RWPE2 (cell line): ENCODE results near the gene SELENOF.

ENCODE experiments used
- ATAC-seq: fragments of 200-7000 bp; cut with Tn5 transposase; 3 replicates; pipeline ENCODE4 v1.9.1; 2021; ENCODE audit warnings: low read depth
- DNase-seq: peaks from one replicate; pipeline ENCODE4 v3.0.0-alpha.2; 2020; ENCODE audit warnings: low spot score
- H3K27ac ChIP-seq: fragments of 450-650 bp; 2 replicates; pipeline ENCODE4 v1.5.1; 2017; ENCODE audit warnings: mild to moderate bottlenecking; ENCODE audit not compliant: poor library complexity, severe bottlenecking
- H3K27me3 ChIP-seq: fragments of 250-450 bp; sonication (Bioruptor Pico); 2 replicates; pipeline ENCODE4 v1.5.1; 2021; ENCODE audit warnings: mild to moderate bottlenecking, moderate library complexity; ENCODE audit not compliant: insufficient read depth, poor library complexity, severe bottlenecking
- H3K36me3 ChIP-seq: fragments of 250-450 bp; sonication (Bioruptor Pico); 2 replicates; pipeline ENCODE4 v1.5.1; 2020; ENCODE audit warnings: low read depth, mild to moderate bottlenecking, moderate library complexity
- H3K4me1 ChIP-seq: fragments of 250-450 bp; sonication (Bioruptor Pico); 2 replicates; pipeline ENCODE4 v1.5.1; 2021; ENCODE audit warnings: mild to moderate bottlenecking, moderate library complexity; ENCODE audit not compliant: insufficient read depth, poor library complexity, severe bottlenecking
- H3K4me3 ChIP-seq: fragments of 250-450 bp; sonication (Bioruptor Pico); 2 replicates; pipeline ENCODE4 v1.5.1; 2021; ENCODE audit warnings: mild to moderate bottlenecking, moderate library complexity; ENCODE audit not compliant: severe bottlenecking
- H3K9me3 ChIP-seq: fragments of 250-450 bp; sonication (Bioruptor Pico); 2 replicates; pipeline ENCODE4 v1.5.1; 2021; ENCODE audit warnings: mild to moderate bottlenecking, moderate library complexity; ENCODE audit not compliant: severe bottlenecking
- TF ChIP-seq, protein P1 (sequence below): fragments of 450-650 bp; IDR thresholded peaks from one replicate; pipeline ENCODE4 v1.5.1; 2017; ENCODE audit warnings: mild to moderate bottlenecking, moderate library complexity; ENCODE audit not compliant: poor library complexity, severe bottlenecking

Gene SELENOF

DNA sequence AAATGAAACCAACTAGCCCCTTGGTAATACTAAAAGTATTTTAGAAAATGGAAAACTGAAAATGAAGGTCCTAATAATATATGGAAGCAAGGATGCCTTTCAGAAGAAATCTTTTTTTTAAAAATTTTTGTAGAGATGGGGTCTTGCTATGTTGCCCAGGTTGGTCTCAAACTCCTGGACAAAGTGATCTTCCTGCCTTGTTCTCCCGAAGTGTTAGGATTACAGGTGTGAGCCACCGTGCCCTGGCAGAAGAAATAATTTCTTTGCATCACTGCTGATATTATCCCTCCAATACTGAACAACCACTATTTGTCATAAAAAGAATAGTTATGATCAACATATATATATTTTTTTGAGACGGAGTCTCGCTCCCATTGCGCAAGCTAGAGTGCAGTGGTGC is 25.6 kb downstream of the SELENOF start:
- TF ChIP-seq, protein P1, sequence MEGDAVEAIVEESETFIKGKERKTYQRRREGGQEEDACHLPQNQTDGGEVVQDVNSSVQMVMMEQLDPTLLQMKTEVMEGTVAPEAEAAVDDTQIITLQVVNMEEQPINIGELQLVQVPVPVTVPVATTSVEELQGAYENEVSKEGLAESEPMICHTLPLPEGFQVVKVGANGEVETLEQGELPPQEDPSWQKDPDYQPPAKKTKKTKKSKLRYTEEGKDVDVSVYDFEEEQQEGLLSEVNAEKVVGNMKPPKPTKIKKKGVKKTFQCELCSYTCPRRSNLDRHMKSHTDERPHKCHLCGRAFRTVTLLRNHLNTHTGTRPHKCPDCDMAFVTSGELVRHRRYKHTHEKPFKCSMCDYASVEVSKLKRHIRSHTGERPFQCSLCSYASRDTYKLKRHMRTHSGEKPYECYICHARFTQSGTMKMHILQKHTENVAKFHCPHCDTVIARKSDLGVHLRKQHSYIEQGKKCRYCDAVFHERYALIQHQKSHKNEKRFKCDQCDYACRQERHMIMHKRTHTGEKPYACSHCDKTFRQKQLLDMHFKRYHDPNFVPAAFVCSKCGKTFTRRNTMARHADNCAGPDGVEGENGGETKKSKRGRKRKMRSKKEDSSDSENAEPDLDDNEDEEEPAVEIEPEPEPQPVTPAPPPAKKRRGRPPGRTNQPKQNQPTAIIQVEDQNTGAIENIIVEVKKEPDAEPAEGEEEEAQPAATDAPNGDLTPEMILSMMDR, result no peak
- Histone ChIP-seq H3K36me3 (peaks cover 41% of the 10 kb centered on the region), H3K4me1 (no peaks in the 10 kb centered on the region), H3K4me3 (no peak overlapping the region), H3K27ac (no peak overlapping the region), H3K27me3 (no peaks in the 10 kb centered on the region), H3K9me3 (no peaks in the 10 kb centered on the region)
- no peak for ATAC-seq
- no peak for DNase-seq

DNA sequence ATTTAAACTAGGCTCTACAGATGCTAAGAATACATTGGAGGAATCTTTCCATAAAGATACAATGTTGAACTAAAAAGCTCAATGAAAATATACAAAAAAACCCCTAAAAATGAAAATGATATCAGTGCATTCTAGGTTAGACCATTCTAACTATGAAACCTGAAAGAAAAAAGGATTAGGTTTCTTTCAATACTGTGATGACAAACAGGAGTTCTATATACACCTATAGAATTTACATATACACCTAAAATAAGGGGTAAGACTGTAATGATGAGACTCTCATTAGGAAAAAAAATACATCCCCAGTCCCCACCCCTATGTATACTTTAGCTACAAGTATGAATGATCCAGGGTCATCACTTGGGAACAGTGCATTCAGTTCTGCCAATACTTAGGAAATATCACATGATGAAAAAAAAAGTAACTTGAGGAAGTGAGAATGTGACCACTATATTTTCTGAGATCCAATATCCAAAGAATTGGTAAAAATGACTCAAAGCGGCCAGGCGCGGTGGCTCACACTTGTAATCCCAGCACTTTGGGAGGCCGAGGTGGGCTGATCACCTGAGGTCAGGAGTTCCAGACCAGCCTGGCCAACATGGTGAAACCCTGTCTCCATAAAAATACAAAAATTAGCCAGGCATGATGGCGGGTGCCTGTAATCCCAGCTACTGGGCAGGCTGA is 26.3 kb downstream of the SELENOF start:
- Histone ChIP-seq H3K4me3 (no peak overlapping the region), H3K27ac (no peak overlapping the region), H3K36me3 (peaks cover 40% of the 10 kb centered on the region), H3K9me3 (no peaks in the 10 kb centered on the region), H3K27me3 (no peaks in the 10 kb centered on the region), H3K4me1 (no peaks in the 10 kb centered on the region)
- DNase-seq (no peak), ATAC-seq (no peak)
- TF ChIP-seq, protein P1, result no peak

DNA sequence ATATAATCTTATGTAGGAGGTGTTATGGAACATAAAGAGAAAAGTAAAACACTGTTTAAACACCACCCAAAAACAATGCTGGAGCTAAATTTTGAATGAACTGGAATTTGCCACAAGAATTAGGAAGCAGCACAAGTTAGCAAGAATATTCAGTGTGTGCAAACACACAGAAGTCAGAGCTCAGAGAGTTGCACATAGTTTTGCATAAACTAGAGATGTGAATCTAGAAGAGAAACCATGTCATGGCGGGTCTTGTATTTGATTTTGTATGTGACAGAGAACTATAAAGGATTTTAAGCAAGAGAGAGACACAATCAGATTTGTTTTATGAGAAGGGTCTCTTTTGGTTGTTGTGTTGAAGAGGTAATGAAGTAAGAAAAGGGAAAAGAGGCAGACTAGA is 38.2 kb downstream of the SELENOF start:
- no peak overlapping the region for H3K27ac ChIP-seq
- TF ChIP-seq, protein P1, result no peak
- no peaks in the 10 kb centered on the region for H3K9me3 ChIP-seq
- H3K27me3 ChIP-seq, result no peaks in the 10 kb centered on the region
- no peak for DNase-seq
- peaks cover 5% of the 10 kb centered on the region for H3K4me1 ChIP-seq
- H3K36me3 ChIP-seq, result peaks cover 33% of the 10 kb centered on the region
- no peak for ATAC-seq
- H3K4me3 ChIP-seq, result no peak overlapping the region

DNA sequence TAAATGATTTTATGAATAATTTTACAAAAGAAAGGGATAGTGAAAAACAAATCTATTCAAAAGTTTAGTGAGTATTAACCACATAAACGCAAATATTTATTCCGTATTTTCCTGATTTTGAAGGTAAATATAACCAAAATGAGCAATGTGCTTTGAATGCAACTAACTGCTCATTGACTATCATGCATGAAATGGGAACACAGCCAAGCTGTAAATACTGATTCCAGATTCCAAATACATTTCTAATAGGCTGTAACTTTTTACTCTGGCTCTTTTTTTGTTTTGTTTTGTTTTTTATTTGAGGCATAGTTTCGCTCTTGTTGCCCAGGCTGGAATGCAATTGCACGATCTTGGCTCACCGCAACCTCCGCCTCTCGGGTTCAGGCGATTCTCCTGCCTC is 41.8 kb downstream of the SELENOF start:
- Histone ChIP-seq H3K4me1 (peaks cover 10% of the 10 kb centered on the region), H3K36me3 (peaks cover 6% of the 10 kb centered on the region; the same call in 1 of the 2 replicates), H3K9me3 (no peaks in the 10 kb centered on the region), H3K27me3 (no peaks in the 10 kb centered on the region), H3K4me3 (no peak overlapping the region), H3K27ac (no peak overlapping the region)
- TF ChIP-seq, protein P1, result no peak
- no peak for DNase-seq
- no peak for ATAC-seq

DNA sequence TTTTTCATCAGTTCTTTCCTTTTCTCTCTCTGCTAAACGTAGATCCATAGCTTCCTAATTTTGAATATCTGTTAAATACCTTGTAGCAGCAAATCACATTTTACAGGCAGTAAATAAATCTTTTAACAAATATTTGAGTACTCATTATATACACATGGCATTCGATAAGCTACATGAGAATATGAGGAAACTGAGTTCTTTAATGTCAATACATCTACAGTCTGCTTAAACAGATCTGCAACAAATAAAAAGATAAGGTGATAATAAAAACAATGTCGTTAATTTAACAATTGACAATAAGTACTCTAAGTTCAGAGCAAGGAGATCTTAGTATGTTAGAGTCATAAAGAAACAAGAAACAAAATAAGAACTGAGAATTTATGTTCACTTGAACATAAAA is 42.9 kb downstream of the SELENOF start:
- Histone ChIP-seq H3K27me3 (no peaks in the 10 kb centered on the region), H3K9me3 (no peaks in the 10 kb centered on the region), H3K4me3 (no peak overlapping the region), H3K36me3 (peaks cover 8% of the 10 kb centered on the region; the same call in 1 of the 2 replicates), H3K27ac (no peak overlapping the region), H3K4me1 (peaks cover 10% of the 10 kb centered on the region)
- ATAC-seq (no peak), DNase-seq (no peak)
- TF ChIP-seq, protein P1, result no peak
